Measurements from ENCODE around the gene NRSN1.

GRCh38 chr6:24148684-24149083 lies 22.7 kb downstream of the NRSN1 start:
- TF ChIP-seq, protein P1, sequence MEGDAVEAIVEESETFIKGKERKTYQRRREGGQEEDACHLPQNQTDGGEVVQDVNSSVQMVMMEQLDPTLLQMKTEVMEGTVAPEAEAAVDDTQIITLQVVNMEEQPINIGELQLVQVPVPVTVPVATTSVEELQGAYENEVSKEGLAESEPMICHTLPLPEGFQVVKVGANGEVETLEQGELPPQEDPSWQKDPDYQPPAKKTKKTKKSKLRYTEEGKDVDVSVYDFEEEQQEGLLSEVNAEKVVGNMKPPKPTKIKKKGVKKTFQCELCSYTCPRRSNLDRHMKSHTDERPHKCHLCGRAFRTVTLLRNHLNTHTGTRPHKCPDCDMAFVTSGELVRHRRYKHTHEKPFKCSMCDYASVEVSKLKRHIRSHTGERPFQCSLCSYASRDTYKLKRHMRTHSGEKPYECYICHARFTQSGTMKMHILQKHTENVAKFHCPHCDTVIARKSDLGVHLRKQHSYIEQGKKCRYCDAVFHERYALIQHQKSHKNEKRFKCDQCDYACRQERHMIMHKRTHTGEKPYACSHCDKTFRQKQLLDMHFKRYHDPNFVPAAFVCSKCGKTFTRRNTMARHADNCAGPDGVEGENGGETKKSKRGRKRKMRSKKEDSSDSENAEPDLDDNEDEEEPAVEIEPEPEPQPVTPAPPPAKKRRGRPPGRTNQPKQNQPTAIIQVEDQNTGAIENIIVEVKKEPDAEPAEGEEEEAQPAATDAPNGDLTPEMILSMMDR (IDR thresholded peaks at IDR 0.05), result no peak
- no peak for TF ChIP-seq POLR2A (IDR thresholded peaks at IDR 0.05)
